ENCODE measurements around the gene SLC14A1. TPM values are rescaled to one million over a fixed set of nuclear protein-coding genes. Genes with fewer than 3 reads are reported as not detected.

SLC14A1 gene
- total and polyA plus RNA-seq, 2 of the 8 experiments (the other 6 are each of a cell fraction or from before 2014, with no cell fraction given) = 0.18 TPM; not detected in 1

DNA sequence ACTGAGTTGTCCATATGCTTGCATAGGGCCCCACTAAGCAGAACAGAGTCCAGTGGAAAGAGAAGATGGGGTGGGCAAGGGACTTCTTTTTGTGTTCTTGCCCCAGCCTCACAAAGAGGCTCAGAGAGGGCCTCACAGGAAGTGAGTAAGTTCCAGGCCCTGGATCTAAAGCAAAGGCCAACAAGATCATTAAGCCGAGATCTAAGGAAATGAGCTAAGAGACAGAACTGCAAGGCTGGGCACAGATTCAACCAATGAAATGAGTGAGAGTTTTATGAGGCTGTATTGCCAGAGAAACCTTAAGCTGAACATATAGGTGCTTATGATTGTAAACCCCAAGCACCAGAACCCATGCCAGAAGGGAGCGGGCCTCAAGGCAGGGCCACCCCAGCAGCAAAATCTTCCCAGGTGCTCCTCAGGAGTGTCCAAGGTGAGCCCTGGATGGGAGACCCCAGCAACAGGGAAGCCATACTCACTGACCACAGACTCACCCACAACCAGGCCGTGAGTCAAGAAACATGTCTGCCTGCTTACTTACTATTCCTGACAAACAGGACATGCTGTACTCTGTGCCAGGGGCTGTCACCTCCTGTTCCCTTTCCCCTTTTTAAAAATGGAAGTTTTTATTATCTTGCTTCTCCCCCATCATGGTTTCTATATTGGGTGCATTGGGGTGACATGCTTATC, 40.2 kb downstream of the SLC14A1 start:
- H4K91ac ChIP-seq (replicated peaks; ENCODE audit: insufficient read length, low read length) = no peak overlapping the region
- 88% methylated on average over 3 of the region's 3 CpGs; no CpG with 5 or more reads in 1 of the 2 experiments for WGBS, 2 experiments (ENCODE audit: extremely low coverage in 1 of 2, insufficient coverage in 1 of 2, insufficient read length in 1 of 2, insufficient replicate concordance in 2 of 2, low coverage in 1 of 2, low lambda C conversion rate in 2 of 2, missing lambda C conversion rate in 1 of 2)
- H2BK12ac ChIP-seq (ENCODE audit: low read depth, low read length) = 0 out of 2 replicates have a peak overlapping the region, but pooled peaks have one; percentile 71
- peak overlapping the region; percentile 18; the same call in 1 of the 2 replicates for H4K8ac ChIP-seq (ENCODE audit: extremely low read depth, insufficient read depth, low read length)
- H3K27ac ChIP-seq (ENCODE audit: low read depth, low read length) = no peak overlapping the region
- no peak overlapping the region for H4K5ac ChIP-seq (ENCODE audit: insufficient read length, low read depth, low read length)
- H3K56ac ChIP-seq (replicated peaks; ENCODE audit: insufficient read length, low read depth, low read length) = no peak overlapping the region
- H3K4me1 ChIP-seq (replicated peaks in 1 of 4; ENCODE audit: control insufficient read depth in 3 of 4, insufficient read depth in 4 of 4, low read length in 3 of 4) = peaks cover 0 to 18% (median 12%) of the 10 kb centered on the region in 4 experiments; a peak in 6 of 7 replicates
- CTCF ChIA-PET (ENCODE audit: partially characterized antibody) = interaction anchor here (0.6 to 2.8 kb wide), 2 partner anchors 12 to 23 kb away, joined by 3 to 20 read pairs; no protein-coding TSS in a partner anchor
- H2BK20ac ChIP-seq (ENCODE audit: low read length) = no peak overlapping the region
- H3K14ac ChIP-seq (ENCODE audit: insufficient read length) = no peak overlapping the region
- H3K9me3 ChIP-seq (ENCODE audit: insufficient read depth in 2 of 2, low read depth in 1 of 2, low read length in 1 of 2) = no peaks in the 10 kb centered on the region
- no peak for DNase-seq (ENCODE audit: low read depth in 1 of 2, low spot score in 2 of 2)
- H3K4me2 ChIP-seq (ENCODE audit: insufficient read depth in 1 of 2, low read depth in 2 of 2, low read length in 2 of 2) = no peak overlapping the region
- FAIRE-seq = no peak
- no peak overlapping the region for H2BK120ac ChIP-seq (replicated peaks; ENCODE audit: low read depth, low read length)
- H3K36me3 ChIP-seq (ENCODE audit: control insufficient read depth in 2 of 4, insufficient read depth in 4 of 4, low read length in 3 of 4) = no peaks in the 10 kb centered on the region
- no peak overlapping the region for H2AK5ac ChIP-seq (ENCODE audit: low read depth, low read length)
- no peak overlapping the region for H2BK15ac ChIP-seq (ENCODE audit: low read length)
- no peaks in the 10 kb centered on the region for H3K27me3 ChIP-seq (replicated peaks in 1 of 4; ENCODE audit: control insufficient read depth in 3 of 4, extremely low read depth in 1 of 4, insufficient read depth in 3 of 4, low read length in 3 of 4)
- POLR2A ChIA-PET (ENCODE audit: partially characterized antibody) = interaction anchor here (1.6 kb wide), 1 partner anchor 11 kb away, joined by 3 read pairs; no protein-coding TSS in a partner anchor
- H3K4me3 ChIP-seq (ENCODE audit: extremely low read depth in 1 of 4, insufficient read depth in 2 of 4, low read depth in 3 of 4, low read length in 4 of 4) = no peak overlapping the region
- H3K79me1 ChIP-seq (ENCODE audit: low read depth, low read length) = no peaks in the 10 kb centered on the region
- no peaks in the 10 kb centered on the region for H3K79me2 ChIP-seq (ENCODE audit: control insufficient read depth in 1 of 2, insufficient read depth in 2 of 2, low read length in 2 of 2)
- no peak overlapping the region for H3K9ac ChIP-seq (replicated peaks in 1 of 4; ENCODE audit: extremely low read depth in 1 of 4, low read depth in 3 of 4, low read length in 3 of 4)
- H3K23me2 ChIP-seq (ENCODE audit: low read depth, low read length) = no peaks in the 10 kb centered on the region
- no peak overlapping the region for H2BK5ac ChIP-seq (ENCODE audit: low read depth, low read length)
- H3K4ac ChIP-seq (replicated peaks; ENCODE audit: insufficient read length, low read depth, low read length) = no peak overlapping the region
- no peak overlapping the region for H2AFZ ChIP-seq (ENCODE audit: low read length)
- H4K20me1 ChIP-seq (replicated peaks in 1 of 2; ENCODE audit: control insufficient read depth in 1 of 2, insufficient read depth in 2 of 2, low read length in 2 of 2) = no peaks in the 10 kb centered on the region
- no peak overlapping the region for H3K23ac ChIP-seq (ENCODE audit: insufficient read length)
- H3K18ac ChIP-seq (ENCODE audit: extremely low read depth, low read length) = no peak overlapping the region
- TF ChIP-seq, protein P1, sequence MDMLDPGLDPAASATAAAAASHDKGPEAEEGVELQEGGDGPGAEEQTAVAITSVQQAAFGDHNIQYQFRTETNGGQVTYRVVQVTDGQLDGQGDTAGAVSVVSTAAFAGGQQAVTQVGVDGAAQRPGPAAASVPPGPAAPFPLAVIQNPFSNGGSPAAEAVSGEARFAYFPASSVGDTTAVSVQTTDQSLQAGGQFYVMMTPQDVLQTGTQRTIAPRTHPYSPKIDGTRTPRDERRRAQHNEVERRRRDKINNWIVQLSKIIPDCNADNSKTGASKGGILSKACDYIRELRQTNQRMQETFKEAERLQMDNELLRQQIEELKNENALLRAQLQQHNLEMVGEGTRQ (IDR thresholded peaks at IDR 0.05; ENCODE audit: low read length) = no peak
- no peak for TF ChIP-seq ZNF274 (IDR thresholded peaks at IDR 0.05; ENCODE audit: borderline replicate concordance, extremely low read depth, low read length)
- TF ChIP-seq BCL11A (IDR thresholded peaks at IDR 0.05; ENCODE audit: low read depth in 2 of 2, low read length in 2 of 2) = no peak
- TF ChIP-seq, protein P2, sequence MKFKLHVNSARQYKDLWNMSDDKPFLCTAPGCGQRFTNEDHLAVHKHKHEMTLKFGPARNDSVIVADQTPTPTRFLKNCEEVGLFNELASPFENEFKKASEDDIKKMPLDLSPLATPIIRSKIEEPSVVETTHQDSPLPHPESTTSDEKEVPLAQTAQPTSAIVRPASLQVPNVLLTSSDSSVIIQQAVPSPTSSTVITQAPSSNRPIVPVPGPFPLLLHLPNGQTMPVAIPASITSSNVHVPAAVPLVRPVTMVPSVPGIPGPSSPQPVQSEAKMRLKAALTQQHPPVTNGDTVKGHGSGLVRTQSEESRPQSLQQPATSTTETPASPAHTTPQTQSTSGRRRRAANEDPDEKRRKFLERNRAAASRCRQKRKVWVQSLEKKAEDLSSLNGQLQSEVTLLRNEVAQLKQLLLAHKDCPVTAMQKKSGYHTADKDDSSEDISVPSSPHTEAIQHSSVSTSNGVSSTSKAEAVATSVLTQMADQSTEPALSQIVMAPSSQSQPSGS (IDR thresholded peaks at IDR 0.05; ENCODE audit: low read length) = no peak
- TF ChIP-seq JUND (IDR thresholded peaks at IDR 0.05; ENCODE audit: low read length) = no peak
- no peak for TF ChIP-seq RNF2 (IDR thresholded peaks at IDR 0.05; ENCODE audit: borderline replicate concordance, low read depth, low read length, missing control alignments, poor library complexity, severe bottlenecking)
- no peak for TF ChIP-seq FOSL1 (IDR thresholded peaks at IDR 0.05; ENCODE audit: insufficient read depth, low read depth, low read length)
- no peak for TF ChIP-seq SIX5 (IDR thresholded peaks at IDR 0.05; ENCODE audit: low read depth, low read length)
- no peak for TF ChIP-seq SP2 (IDR thresholded peaks at IDR 0.05; ENCODE audit: low read length)
